Brain microvascular endothelial cell (primary cell): Measurements from ENCODE around the gene KCNK18.

ENCODE experiments used
- DNase-seq: peaks from one replicate; pipeline ENCODE4 v3.0.0-alpha.2; 2020
- H3K27ac ChIP-seq: fragments of 250-450 bp; sonication (Bioruptor Pico); 2 replicates; pipeline ENCODE4 v1.5.1; 2020; ENCODE audit warnings: mild to moderate bottlenecking, moderate library complexity
- H3K27me3 ChIP-seq: fragments of 250-450 bp; sonication (Bioruptor Pico); replicated peaks from 2 replicates; pipeline ENCODE4 v1.5.1; 2020; ENCODE audit warnings: mild to moderate bottlenecking
- H3K36me3 ChIP-seq: fragments of 250-450 bp; sonication (Bioruptor Pico); replicated peaks from 2 replicates; pipeline ENCODE4 v1.5.1; 2020; ENCODE audit warnings: mild to moderate bottlenecking
- H3K4me3 ChIP-seq: 2 replicates; pipeline ENCODE4 v1.5.1; 2011; ENCODE audit warnings: low read depth, mild to moderate bottlenecking, control low read depth, low read length, moderate library complexity
- in situ Hi-C: cut with HindIII; loops from 2 replicates; pipeline ENCODE4 v1.10.0; 2017; ENCODE audit warnings: low sequenced_read_pairs, low pct_ligation_motif_present
- TF ChIP-seq, protein P1 (sequence below): IDR thresholded peaks from 2 replicates; pipeline ENCODE4 v1.5.1; 2011; ENCODE audit warnings: low read depth, mild to moderate bottlenecking, moderate library complexity, low read length, control low read depth, inconsistent platforms; ENCODE audit errors: missing control alignments

The KCNK18 gene

DNA sequence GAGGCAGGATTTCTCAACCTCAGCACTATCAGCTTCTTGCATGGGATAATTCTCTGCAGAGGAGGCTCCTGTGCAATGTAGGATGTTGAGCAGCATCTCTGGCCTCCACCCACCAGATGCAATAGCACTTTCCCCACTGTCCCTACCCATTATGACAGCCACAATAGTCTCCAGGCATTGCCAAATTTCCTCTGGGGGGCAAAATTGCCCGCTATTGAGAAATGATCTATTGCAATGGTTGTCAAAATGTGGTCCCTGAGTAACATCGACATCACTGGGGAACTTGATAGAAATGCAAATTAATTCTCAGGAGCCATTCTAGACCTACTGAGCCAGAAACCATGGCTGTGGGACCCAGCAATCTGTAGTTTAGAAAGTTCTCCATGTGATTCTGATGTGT is 7.0 kb downstream of the KCNK18 start:
- no peak for DNase-seq
- Histone ChIP-seq H3K27me3 (no peaks in the 10 kb centered on the region), H3K36me3 (no peaks in the 10 kb centered on the region), H3K27ac (no peak overlapping the region), H3K4me3 (no peak overlapping the region)
- TF ChIP-seq, protein P1, sequence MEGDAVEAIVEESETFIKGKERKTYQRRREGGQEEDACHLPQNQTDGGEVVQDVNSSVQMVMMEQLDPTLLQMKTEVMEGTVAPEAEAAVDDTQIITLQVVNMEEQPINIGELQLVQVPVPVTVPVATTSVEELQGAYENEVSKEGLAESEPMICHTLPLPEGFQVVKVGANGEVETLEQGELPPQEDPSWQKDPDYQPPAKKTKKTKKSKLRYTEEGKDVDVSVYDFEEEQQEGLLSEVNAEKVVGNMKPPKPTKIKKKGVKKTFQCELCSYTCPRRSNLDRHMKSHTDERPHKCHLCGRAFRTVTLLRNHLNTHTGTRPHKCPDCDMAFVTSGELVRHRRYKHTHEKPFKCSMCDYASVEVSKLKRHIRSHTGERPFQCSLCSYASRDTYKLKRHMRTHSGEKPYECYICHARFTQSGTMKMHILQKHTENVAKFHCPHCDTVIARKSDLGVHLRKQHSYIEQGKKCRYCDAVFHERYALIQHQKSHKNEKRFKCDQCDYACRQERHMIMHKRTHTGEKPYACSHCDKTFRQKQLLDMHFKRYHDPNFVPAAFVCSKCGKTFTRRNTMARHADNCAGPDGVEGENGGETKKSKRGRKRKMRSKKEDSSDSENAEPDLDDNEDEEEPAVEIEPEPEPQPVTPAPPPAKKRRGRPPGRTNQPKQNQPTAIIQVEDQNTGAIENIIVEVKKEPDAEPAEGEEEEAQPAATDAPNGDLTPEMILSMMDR = no peak
- in situ Hi-C loops = no loop called here

DNA sequence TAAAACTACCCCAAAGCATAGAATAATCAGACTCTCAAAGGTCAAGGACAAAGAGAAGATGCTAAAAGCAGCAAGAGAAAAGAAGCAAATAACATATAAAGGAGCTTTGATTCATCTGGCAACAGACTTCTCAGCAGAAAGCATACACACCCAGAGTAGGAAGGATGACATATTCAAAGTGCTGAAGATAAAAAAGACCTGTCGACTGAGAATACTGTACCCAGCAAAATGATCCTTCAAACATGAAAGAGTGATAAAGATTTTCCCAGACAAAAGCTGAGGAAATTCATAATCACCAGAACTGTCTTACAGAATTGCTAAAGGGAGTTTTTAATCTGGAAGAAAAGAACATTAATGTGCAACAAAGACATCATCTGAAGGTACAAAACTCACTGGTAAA is 14.9 kb downstream of the KCNK18 start:
- TF ChIP-seq, protein P1 = no peak
- in situ Hi-C loops = no loop called here
- Histone ChIP-seq H3K27me3 (peaks cover 5% of the 10 kb centered on the region), H3K36me3 (no peaks in the 10 kb centered on the region), H3K27ac (no peak overlapping the region), H3K4me3 (no peak overlapping the region)
- DNase-seq = no peak

DNA sequence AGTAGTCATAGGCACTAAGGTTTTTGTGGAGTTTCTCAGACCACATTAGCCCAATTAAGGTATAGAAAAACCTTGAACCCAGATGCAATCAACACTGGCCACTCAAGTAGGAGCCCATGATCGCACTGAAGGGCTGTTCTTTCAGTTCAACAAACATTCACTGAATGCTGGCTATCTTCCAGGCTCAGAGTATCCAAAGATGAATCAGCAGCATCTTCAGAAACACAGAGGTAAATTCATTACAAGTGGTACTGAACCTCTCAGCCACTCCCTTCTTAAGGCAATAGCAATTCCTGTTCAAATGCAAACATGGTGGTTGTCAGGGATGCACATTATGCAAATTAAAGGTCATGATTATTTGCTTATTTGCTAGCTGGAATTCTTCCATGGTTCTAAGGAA is 17.1 kb downstream of the KCNK18 start:
- DNase-seq = peak; percentile 12
- Histone ChIP-seq H3K36me3 (no peaks in the 10 kb centered on the region), H3K27me3 (peaks cover 5% of the 10 kb centered on the region), H3K27ac (no peak overlapping the region), H3K4me3 (no peak overlapping the region)
- TF ChIP-seq, protein P1 = no peak
- in situ Hi-C loops = no loop called here

DNA sequence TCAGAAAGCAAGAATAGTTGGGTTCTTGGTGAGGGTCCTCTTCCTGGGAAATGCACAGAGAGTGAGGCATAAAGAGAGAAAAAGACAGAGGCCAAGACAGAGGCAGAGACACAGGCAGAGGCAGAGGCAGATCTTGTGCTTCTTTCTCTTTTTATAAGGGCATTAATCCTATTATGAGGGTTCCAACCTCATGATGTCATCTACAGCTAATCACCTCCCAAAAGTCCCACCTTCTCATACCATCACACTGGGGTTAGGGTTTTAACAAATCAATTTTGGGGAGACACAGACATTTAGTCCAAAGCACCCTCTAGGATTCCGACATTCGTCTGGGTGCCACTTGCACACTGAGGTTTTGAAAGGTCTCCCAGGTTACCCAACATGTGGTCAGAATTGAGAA is 17.8 kb downstream of the KCNK18 start:
- H3K27ac ChIP-seq = no peak overlapping the region
- H3K4me3 ChIP-seq = no peak overlapping the region
- in situ Hi-C loops = no loop called here
- TF ChIP-seq, protein P1 = no peak
- H3K36me3 ChIP-seq = no peaks in the 10 kb centered on the region
- no peak for DNase-seq
- H3K27me3 ChIP-seq = peaks cover 5% of the 10 kb centered on the region

DNA sequence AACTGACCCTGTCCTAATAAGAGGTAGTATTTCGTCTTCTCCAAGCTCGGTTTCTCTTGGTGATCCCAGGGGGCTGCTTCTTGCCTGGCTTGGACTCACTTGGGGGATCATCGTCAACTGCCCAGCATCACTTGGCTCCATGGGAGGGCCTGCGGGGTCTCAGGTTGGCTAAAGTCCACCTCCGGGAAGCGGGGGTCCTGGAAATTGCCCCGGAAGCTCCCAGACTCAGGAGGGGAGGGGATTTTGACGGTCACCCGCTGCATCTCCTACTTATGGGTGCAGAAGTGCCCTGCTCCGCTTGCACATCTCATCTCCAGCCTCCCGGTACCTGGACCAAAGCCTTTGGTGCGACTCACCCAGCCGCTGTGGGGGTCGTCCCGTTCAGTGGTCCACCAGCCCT is 18.7 kb downstream of the KCNK18 start:
- Histone ChIP-seq H3K27ac (no peak overlapping the region), H3K36me3 (no peaks in the 10 kb centered on the region), H3K4me3 (no peak overlapping the region), H3K27me3 (peaks cover 5% of the 10 kb centered on the region)
- TF ChIP-seq, protein P1 = no peak
- DNase-seq = no peak
- in situ Hi-C loops = no loop called here

DNA sequence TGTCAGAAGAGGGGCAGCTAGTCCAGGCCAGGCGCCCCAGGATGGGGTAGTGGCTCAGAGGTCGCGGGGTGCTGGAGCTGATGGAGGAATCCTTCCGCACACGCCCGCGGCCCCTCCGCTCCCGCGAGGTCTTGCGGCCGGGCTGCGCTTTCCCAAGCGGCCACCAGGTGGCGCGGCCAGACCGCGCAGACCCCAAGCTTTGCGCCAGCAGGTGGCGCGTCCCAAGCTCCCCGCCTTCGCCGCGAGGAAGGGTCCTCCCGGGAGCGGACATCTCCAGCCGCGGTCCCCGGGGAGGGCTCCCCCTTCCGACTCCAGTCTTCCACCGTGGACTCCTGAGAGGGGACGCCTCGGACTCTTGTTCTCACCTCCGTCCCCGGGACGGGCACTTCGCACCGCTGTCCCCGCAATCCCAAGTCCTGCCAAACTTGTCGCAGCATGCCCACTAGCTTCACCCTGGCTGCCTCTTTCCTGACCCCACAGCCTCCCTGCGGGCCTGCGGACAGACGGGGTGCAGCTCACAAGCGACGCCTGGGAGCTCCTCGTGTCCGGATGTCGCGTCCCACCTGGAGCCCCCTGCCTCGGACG is 19.4 kb downstream of the KCNK18 start:
- no peaks in the 10 kb centered on the region for H3K36me3 ChIP-seq
- in situ Hi-C loops = no loop called here
- H3K4me3 ChIP-seq = peak overlapping the region; percentile 49
- H3K27me3 ChIP-seq = peaks cover 5% of the 10 kb centered on the region
- TF ChIP-seq, protein P1 = peak; percentile 88
- DNase-seq = peak; percentile 32
- H3K27ac ChIP-seq = no peak overlapping the region
